ENCODE data around the gene VASH1. TPM values are rescaled to one million over a fixed set of nuclear protein-coding genes. Genes with fewer than 3 reads are reported as not detected.

Gene VASH1
- polyA plus RNA-seq, 3 donors = 29.6 to 32.3 (median 30.1) TPM

DNA sequence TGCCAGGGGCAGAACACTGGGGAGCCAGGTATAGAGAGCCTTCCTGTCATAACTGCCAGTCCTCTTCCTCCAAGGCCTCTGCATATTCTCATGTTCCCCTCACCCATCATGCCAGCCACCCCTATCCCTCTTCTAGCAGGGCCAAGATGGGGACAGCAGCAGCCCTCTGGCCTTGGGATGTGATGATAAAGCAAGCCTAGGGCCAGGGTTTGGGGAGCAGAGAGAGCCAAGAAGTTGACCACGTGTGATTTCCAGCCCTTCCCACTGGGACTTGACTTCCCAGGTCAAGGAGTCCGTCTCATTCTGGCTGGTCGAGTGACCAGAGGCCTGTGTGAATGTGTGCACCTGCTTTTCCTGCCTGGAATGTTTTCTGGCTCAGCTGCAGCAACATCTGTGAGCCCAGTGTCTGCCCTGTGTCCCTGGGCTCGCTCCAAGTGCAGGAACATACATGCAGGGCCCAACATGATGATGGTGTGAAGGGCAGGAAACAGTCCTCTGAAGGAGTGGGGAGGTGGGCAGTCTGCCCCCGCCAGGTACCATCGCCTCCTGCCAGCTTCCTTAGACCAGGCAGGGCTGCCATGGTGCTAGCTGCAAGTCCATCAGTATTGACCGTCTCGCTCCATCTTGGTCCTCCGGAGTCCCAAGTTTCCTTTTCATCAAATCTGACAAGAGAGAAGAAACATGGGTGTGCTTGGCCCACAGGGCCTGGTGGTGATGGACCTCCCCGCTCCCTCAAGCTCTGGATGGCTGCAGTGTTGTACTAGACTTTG lies 21.0 kb downstream of the VASH1 start:
- DNase-seq (ENCODE audit: low read depth in 3 of 3, low spot score in 2 of 3) = no peak

DNA sequence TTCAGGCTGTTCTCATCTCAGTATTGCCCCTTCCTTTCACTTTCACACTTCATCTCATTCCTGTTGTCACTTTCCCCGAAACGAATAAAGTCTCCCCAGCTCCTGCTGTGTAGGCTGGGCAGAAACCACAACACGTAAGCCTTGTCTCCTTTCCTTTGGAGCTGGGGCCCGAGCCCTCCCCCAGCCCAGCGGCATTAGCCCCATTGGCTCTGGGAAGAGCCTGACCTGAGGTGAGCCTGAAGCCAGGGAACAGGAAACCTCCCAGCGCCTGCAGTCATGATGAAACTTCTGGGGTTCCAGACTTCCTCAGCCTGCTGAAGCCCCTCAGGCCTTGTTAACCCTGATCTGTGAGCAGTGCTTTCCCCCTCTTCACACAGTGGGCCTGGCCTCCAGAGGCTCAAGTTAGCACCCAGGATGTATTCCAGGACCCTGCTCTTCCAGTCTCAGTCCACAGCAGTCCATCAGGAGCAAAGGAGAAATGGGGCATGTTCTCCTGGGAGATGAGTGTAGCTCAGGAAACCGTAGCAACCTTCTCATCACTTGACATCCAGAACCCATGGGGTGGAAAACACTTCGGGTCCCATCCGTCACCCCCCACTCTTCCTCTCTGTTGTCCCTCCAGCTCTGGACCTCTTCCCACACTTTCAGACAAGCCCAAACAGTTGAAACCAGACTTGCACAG lies 21.8 kb downstream of the VASH1 start:
- no peak for DNase-seq (ENCODE audit: low read depth in 3 of 3, low spot score in 2 of 3)

DNA sequence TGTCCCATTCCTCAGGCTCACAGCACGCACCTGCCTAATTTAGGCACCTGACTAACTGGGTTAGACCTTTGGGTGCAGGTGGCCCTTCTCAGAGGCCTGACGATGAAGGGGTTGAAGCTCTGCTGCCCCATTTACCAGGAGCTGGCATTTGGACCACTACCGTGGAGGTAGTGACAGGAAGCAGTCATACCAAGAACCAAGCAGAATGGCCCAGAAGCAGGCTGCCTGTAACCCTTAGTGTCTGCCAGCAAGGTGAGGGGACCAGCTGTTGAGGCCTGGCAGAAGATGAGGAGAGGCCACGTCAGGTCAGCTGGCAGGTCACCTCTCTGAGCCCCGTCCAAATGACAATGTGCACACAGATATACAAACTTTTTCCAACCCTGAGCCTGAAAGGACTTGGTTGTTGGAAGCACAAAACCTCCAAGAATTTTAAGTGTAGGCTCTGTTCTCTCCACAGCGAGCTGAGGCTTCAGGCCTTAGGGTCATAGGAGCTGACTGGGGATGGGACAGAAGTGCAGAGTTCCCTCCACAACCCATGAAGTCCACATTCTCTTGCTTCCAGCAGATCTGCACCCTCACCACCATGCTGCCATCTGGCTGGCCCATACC lies 23.1 kb downstream of the VASH1 start:
- no peak for DNase-seq (ENCODE audit: low read depth in 3 of 3, low spot score in 2 of 3)

DNA sequence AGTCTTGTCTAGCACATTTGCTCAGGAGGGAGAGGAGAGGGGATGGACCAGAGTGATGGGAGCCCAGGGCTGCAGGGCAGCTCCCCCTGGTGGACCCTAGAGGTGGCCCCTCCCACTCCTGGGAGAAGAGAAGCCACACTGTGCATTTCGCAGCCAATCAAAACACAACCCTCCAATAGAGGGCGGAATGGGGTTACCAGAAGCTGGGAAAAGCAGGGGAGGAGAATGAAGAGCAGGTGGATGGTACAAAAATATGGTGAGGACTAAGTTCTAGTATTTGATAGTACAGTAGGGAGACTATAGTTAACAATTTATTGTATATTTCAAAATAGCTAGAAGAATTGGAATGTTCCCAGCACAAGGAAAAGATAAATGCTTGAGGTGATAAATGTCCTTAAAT lies 23.6 kb downstream of the VASH1 start:
- DNase-seq (ENCODE audit: low read depth in 3 of 3, low spot score in 2 of 3) = peak in 1 of 3 donors; percentile 72

DNA sequence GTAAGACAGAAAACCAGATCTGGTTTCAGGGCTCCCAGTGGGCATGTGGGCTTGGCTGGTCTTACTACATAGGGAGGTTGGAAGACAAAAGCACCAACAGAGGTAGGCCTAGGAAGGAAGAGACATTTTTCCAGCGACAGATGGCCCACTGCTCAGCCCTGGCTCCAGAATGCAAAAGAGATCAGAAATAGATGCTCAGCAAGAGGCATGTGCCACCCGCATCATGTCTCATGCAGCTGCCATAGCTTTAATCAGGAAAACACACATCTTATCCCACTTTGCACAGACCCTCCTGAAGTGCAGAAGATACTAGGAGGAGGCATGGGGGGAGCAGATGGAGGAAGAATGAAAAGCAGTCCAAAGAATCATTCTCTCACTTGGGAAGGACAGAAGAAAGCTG lies 25.3 kb downstream of the VASH1 start:
- DNase-seq (ENCODE audit: low read depth in 3 of 3, low spot score in 2 of 3) = no peak

DNA sequence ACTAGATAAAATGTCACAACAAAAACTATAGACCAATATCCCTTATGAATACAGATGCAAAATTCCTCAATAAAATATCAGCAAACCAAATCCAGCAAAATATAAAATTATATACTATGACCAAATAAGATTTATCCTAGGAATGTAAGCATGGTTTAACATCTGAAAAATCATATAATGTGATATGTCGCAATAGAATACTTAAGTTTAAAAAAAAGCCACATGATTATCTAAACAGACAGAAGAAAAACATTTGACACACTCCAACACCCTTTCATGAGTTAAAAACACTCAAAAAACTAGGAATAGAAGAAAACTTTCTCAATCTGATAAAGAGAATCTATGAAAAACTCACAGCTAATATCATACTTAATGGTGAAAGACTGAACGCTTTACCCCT lies 31.2 kb downstream of the VASH1 start:
- DNase-seq (ENCODE audit: low read depth in 3 of 3, low spot score in 2 of 3) = no peak

DNA sequence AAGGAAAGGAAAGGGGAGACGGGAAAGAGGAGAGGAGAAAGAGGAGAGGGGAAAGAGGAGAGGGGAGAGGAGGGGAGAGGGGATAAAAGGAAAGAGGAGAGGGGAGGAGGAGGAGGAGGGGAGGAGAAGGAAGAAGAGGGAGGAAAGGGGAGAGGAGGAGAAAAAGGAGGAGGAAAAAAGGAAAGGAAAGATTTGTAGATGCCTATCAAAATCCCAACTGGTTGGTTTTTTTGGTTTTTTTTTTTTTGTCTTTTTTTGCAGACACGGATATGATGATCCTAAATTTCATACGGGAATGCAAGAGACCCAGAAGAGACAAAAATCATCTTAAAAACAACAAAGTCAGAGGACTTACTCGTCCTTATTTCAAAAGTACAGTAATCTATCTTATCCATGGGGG lies 32.1 kb downstream of the VASH1 start:
- DNase-seq (ENCODE audit: low read depth in 3 of 3, low spot score in 2 of 3) = no peak

DNA sequence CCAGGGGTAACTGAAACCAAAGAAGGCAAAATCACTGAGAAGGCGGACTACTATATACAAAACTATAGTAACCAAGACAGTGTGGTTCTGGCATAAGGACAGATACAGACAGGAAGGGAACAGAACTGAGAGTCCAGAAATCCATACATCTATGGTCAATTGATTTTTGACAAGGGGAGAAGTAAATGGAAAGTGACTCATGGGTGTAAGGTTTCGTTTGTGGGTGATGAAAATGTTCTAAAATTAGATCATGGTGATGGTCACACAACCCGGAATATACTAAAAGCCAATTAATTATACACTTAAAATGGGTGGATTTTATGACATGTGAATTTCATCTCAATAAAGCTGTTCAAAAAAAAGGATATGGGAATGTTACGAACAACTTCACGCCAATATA lies 32.7 kb downstream of the VASH1 start:
- no peak for DNase-seq (ENCODE audit: low read depth in 3 of 3, low spot score in 2 of 3)

DNA sequence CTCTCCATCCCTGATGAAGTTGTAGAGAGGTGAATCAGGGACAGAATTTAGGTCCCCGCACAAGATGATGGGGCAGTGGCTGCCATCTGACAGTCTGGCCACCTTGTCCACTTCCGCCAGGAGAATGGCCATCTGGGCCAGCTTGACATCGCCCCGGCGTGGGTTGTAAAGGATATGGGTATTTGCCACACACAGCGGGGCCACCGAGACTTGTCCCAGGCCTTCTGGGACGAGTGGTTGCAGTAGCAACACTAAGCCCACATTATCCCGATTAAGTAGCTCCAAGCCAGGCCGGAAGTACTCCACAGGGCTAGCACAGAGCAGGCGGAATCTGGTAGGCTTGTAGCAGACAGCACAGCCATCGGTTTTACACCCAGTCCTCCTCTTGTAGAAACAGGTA lies 45.2 kb downstream of the VASH1 start:
- DNase-seq (ENCODE audit: low read depth in 3 of 3, low spot score in 2 of 3) = no peak

DNA sequence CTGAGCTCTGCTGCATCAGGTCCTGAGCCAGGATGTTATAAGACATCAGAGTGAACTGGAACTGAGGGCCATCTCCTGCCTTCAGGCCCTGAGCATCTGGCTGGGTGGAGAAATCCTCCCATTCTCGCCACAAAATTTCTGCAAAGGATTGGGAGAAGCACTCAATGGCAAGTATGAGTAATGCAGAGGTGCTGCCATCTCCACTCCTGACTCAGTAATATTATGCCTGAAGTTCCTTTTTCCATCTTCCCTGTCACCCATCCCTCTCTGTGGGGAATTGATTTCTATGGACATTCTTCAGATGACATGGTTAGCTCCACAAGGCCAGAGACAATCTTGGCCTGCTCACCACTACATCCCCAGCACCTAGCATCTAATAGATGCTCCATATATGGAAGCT lies 46.7 kb downstream of the VASH1 start:
- no peak for DNase-seq (ENCODE audit: low read depth in 3 of 3, low spot score in 2 of 3)

DNA sequence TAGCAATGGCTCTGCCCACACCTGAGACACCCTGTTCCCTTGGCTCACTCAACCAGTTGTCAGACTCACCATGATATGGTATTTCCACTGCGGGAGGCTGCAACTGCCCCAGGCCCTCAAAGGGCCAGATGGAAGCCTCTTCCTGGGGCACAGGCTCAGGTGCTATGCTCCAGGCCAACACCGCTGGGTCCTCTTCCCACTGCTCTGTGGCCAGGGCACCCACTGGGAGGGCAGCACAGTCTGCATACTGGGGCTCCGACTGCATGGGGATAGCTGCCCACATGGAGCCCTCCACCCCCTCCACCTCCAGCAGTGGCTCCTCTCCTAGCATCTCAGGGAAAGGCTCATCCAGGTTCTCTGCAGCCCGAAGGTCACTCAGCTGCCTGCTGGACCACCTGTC lies 47.7 kb downstream of the VASH1 start:
- no peak for DNase-seq (ENCODE audit: low read depth in 3 of 3, low spot score in 2 of 3)

DNA sequence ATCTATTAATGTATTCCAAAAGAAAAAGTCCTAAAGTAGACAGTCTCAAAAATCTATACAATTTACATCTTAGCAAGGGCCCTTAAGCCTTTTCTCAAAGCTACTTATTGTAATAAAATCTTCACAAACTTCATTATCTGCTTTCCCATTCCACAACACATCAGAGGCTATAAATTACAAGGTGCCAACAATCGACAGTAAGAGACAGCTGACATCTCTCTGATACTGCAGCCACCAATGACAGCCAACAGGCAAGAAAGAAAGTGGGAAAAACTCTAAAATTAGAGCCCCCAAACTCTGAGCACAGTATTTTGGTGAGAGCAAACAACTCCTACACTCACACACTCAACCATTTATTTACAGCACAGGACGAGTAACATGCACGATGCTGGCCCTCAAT lies 49.3 kb downstream of the VASH1 start:
- no peak for DNase-seq (ENCODE audit: low read depth in 3 of 3, low spot score in 2 of 3)

DNA sequence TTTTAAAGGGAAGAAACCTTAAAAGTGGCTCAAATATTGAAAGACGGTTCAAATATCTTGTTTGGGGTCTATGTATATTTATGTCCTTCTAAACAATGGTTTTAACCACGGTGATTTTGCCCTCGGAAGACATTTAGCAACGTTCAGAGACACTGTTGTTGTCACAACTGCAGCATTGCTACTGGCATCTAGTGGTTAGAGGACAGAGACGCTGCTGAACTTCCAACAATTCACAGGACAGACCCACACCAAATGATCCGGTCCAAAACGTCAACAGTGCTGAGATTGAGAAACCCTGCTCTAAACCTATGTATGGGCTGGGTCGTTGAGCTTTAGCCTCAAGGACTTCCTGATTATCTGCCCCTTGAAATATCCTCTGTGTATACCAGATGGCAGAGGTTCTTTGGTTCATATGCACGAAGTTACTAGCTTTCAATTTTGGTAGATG lies 49.7 kb downstream of the VASH1 start:
- no peak for DNase-seq (ENCODE audit: low read depth in 3 of 3, low spot score in 2 of 3)

DNA sequence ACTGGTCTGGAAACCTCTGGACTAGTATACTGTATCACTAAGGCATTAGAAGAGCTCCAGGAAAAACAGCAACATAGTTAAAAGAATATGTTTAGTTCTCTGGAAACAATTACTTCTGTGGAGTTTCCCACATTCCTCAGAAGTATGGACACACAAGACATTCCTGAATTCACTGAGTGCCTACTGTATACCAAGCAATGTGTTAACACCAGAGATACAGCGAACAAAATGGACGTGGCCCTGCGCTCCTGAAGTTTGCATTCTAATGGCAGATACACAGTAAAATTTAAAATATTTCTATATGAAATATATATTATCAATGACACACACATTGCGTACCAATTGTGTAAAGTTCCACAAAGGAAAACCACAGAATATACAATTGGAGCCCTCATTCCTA lies 50.3 kb downstream of the VASH1 start:
- no peak for DNase-seq (ENCODE audit: low read depth in 3 of 3, low spot score in 2 of 3)

DNA sequence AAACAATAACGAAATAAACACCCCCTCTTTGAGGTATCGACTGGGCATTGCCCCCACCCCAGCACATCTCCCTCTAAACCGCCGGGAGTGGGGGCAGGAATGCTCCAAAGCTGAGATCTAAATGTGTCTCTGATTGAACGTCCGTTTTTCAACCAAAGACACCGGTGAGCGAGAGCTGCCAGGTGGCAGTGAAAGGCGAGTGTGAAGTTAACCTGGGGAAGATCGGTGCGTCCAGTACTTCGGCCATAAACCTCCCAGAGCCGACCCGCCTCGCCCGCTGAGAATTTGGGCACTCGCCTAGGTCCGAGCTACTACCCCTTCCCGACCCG lies 50.8 kb downstream of the VASH1 start:
- no peak for DNase-seq (ENCODE audit: low read depth in 3 of 3, low spot score in 2 of 3)

DNA sequence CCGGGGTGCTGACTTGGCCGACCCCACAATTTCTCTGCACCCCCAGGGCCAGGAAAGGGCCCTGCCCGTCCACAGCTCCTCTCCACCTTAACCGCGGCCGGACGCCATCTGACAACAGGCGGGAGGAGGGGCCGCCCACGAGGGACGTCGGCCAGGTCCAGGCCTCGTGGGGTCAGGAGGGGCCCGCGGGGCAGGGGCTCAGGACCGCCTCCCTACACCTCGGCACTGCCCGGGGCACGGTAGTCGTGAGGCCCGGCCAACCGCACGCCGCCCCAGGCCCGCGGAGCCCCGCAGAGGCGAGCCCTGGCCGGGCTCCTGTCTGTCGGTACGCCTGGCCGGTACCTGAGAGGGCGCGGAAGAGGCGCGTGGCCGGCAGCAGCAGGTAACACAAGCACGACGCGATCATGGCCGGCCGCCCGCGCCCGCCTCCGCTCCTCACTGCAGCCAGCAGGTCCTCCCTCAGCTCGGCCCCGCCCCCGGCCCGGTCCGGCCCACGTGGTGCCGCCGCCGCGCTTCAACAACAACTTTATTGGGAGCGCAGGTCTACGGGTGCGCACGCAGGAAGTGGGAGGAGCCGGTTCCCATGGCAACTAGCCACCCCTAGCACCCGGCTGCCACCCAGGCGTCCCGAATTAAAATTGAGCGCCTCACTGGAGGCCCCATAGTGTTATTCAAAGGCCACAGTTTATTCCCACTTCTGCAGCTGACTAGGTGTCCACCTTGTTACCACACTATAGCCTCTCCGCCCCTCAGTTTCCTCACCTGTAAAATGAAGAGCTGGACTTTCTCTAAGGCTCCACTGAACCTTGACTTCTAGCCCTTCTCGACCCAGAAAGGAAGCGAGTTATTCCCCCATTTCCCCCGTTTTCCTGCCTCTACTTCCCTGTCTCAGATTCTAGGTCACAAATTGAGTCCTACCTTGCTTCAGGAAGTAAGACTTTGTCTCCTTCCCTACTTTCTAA lies 51.4 kb downstream of the VASH1 start, which contains the start of gene ANGEL1:
ANGEL1 (minus strand) TSS at position 461 of the 962 bp plus-strand sequence; CDS start at position 406, 55 bp downstream.
- peak; percentile 79 to 88 (median 79) for DNase-seq (ENCODE audit: low read depth in 3 of 3, low spot score in 2 of 3)

DNA sequence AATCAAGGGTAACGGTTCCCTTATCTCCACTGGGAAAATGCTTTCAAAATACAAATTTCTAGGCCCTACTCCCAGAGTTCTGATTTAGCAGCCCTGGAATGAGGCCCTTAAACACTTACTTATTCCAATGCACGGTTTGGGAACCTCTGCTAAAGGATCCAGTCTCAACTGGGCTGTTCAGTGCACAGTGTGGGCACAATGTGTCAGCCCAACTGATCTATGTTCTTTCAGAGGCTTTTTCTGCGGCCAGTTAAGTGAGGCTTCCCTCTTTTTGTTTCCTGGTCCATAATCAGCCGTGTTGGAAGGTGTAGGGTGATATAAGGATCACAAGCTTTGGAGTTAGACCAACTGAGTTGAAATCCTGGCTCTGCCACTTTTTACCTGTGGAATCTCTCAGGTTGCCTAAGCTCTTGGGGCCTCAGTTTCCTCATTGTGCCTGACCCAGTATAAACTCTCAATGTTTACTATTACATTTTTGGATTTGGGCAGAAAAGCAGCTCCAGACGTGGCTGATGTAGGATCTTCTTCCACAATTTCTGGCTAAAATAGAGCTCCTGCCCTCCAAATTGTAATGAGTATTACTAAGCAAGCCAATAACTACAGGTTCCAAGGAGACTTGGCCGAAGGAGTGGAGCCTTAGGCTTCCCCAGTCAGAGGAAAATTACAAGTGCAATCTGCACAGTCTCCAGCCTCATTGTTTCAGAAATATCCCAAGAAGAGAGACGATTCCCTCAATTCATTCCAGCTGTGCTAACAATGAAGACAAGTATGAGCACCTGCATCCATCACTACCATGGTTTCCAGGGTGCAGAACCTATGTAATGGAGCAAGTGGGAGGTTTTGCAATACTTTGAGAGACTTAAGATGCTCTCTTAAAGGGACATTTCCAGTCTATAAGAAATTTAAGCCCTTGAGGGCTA lies 53.7 kb downstream of the VASH1 start:
- no peak for DNase-seq (ENCODE audit: low read depth in 3 of 3, low spot score in 2 of 3)

DNA sequence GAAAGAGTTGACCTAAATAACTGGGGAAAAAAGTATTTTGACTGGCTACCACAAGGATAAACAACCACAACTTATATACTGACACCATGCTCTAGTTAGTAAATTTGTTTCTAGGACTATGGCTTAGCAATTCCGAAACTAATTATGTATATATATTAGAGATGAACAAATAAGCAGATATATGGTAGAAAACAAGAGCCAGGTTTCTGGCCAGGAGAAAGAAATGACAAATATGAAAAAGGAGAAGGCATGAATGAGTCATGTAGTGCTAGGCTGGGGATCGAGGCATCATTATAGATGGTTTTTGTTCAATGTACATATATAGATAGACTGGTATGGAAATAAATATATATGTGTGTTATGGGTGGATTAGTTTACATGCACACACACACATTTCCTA lies 59.4 kb downstream of the VASH1 start:
- no peak for DNase-seq (ENCODE audit: low read depth in 3 of 3, low spot score in 2 of 3)

DNA sequence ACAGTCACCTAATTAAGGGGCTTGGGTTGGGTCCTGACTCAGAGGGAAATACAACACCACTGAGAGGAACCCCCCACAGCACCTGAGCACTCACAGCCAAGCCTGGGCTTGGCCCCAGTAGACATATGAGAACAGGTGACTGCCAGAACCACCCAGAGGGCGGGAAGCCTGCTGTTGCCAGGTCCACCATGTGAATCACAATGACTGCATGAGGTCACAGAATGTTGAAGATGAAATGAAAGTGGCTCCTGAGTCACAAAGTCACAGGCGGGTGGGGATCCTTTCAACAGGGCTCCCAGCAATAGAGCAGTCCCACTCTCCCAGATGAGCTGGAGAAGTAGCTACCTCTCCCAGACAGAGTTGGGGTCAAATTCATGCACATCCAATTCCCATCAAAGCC lies 64.9 kb downstream of the VASH1 start, which contains the start of gene LRRC74A:
LRRC74A (plus strand) TSS at position 287 of the 400 bp plus-strand sequence. CDS start 290 bp downstream, outside the sequence.
- no peak for DNase-seq (ENCODE audit: low read depth in 3 of 3, low spot score in 2 of 3)
